Measurements from ENCODE around the gene TGIF1. TPM values are rescaled to one million over a fixed set of nuclear protein-coding genes. Genes with fewer than 3 reads are reported as not detected.

TGIF1 gene
- total RNA-seq (2022; extraction: Qiagen RNA extraction; ENCODE audit: low read depth) = 115 to 173 TPM (median 162 TPM) in 5 replicates

DNA sequence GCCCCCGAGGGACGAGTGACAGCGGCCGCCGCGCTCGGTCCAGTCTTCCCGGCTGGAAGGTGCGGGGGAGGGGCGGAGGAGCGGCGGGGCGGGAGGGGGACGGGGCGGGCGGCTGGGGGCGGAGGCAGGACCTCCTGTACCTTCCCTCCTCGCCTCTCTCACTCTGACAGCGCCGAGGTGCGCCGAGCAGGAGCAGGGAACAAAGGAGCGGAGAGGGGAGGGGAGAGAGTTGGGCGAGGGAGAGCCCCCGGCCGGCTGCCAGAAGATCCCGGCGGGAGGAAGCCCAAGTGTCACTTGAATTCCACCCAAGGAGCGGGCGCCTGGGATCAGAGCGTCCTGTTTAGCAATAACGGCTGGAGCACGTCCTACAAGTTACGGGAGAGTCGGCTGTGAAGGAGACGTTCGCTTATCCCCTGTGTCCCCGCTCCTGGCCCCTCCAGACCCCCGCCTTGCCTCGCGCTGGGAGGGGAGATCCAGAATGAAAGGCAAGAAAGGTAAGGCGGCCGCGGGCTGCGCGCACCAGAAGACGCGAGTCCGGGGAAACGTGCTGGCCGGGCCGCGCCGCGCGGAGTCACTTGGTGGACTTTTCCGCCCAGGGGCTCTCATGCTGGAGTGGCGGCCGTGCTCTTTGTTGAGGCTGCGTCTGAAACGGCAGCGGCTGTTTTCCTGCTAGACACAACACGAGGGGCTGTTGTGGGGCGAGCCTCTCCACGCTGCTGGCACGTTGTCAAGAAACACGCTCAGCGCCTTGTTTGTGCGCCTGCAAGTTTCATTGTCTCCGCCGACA lies at the start of gene TGIF1:
TSS of gene TGIF1 (plus strand) at position 161 of the 787 bp plus-strand sequence. CDS start at position 479, 318 bp downstream.

Other genes starting within 250 kb of the TGIF1 start
- 0.11 to 0.26 TPM (median 0.16 TPM) in 5 replicates for gene MYOM1, start 230.2 kb upstream of the TGIF1 start, total RNA-seq (2022; extraction: Qiagen RNA extraction; ENCODE audit: low read depth)
- 271 to 348 TPM (median 296 TPM) in 5 replicates for gene MYL12A, start 202.4 kb upstream of the TGIF1 start, total RNA-seq (2022; extraction: Qiagen RNA extraction; ENCODE audit: low read depth)
- gene MYL12B, start 188.0 kb upstream of the TGIF1 start, total RNA-seq (2022; extraction: Qiagen RNA extraction; ENCODE audit: low read depth) = 380 to 423 TPM (median 389 TPM) in 5 replicates